DOHH2 (cell line): ENCODE measurements around the gene PRR11.

ENCODE experiments used
- CTCF ChIP-seq: fragments of 200-600 bp; sonication (generic); IDR thresholded peaks from one replicate; pipeline ENCODE4 v1.5.1; 2014; ENCODE audit warnings: antibody characterized with exemption, mild to moderate bottlenecking, low read depth, low read length; ENCODE audit not compliant: poor library complexity, severe bottlenecking
- EZH2phosphoT487 ChIP-seq: fragments of 200-600 bp; sonication (generic); IDR thresholded peaks from 2 replicates; pipeline ENCODE4 v1.6.1; 2017; ENCODE audit warnings: borderline replicate concordance, mild to moderate bottlenecking, antibody characterized with exemption, low read length, moderate library complexity, mixed read lengths

GRCh38 chr17:59121901-59122480 is 33.6 kb upstream of the PRR11 start:
- no peak for TF ChIP-seq CTCF
- no peak for TF ChIP-seq EZH2phosphoT487
